HEK293 (cell line): ENCODE measurements around the gene PRC1.

Source experiments
- CTCF ChIA-PET: fragments of 350-600 bp; formaldehyde crosslinking; extraction: SDS; loops from one replicate; lab custom pipeline; 2021; ENCODE audit warnings: antibody characterized with exemption; lab: Yijun Ruan, JAX
- POLR2A ChIA-PET: fragments of 300-600 bp; formaldehyde crosslinking; extraction: SDS; loops from one replicate; lab custom pipeline; 2020; ENCODE audit warnings: antibody characterized with exemption, inconsistent platforms; lab: Yijun Ruan, JAX
- H3K27ac ChIP-seq: fragments of 200-500 bp; sonication (Bioruptor generic); 2 replicates; pipeline ENCODE4 v1.5.1; 2014; ENCODE audit warnings: low read depth, low read length, control low read depth, inconsistent platforms; ENCODE audit errors: extremely low read depth
- H3K36me3 ChIP-seq, 2 experiments: fragments of 200-500 bp in 1 of 2; sonication (Bioruptor generic) in 1 of 2; 1 replicate in 1 of 2; 2 replicates in 1 of 2; pipeline ENCODE4 v1.5.1; 2014 to 2017; ENCODE audit warnings: inconsistent platforms in 2 of 2, low read length in 2 of 2; ENCODE audit not compliant: control insufficient read depth in 2 of 2, insufficient read depth in 1 of 2
- H3K4me1 ChIP-seq: fragments of 200-500 bp; sonication (Bioruptor generic); 2 replicates; pipeline ENCODE4 v1.5.1; 2014; ENCODE audit warnings: mild to moderate bottlenecking, low read length, inconsistent platforms; ENCODE audit not compliant: control insufficient read depth, insufficient read depth
- H3K4me3 ChIP-seq: 2 replicates; pipeline ENCODE4 v1.5.1; 2011; ENCODE audit warnings: low read depth, mild to moderate bottlenecking, control low read depth, low read length, moderate library complexity
- H3K9me3 ChIP-seq: fragments of 200-500 bp; sonication (Bioruptor generic); 2 replicates; pipeline ENCODE4 v1.5.1; 2014; ENCODE audit warnings: low read depth, low read length, inconsistent platforms; ENCODE audit not compliant: control insufficient read depth, insufficient read depth
- GFI1B ChIP-seq: fragments of 450-650 bp; formaldehyde crosslinking; IDR thresholded peaks from 2 replicates; pipeline ENCODE4 v1.5.1; 2016; ENCODE audit warnings: missing biosample characterization, missing genetic modification characterization
- REPIN1 ChIP-seq: fragments of 450-650 bp; formaldehyde crosslinking; IDR thresholded peaks from 2 replicates; pipeline ENCODE4 v1.5.1; 2017; ENCODE audit warnings: missing biosample characterization, missing genetic modification characterization, low read depth
- SCRT2 ChIP-seq: fragments of 450-650 bp; formaldehyde crosslinking; IDR thresholded peaks from 2 replicates; pipeline ENCODE4 v1.5.1; 2016; ENCODE audit warnings: missing biosample characterization, missing genetic modification characterization
- YY2 ChIP-seq: fragments of 450-650 bp; formaldehyde crosslinking; IDR thresholded peaks from 2 replicates; pipeline ENCODE4 v1.5.1; 2016; ENCODE audit warnings: missing biosample characterization, missing genetic modification characterization
- ZBTB6 ChIP-seq: fragments of 450-650 bp; formaldehyde crosslinking; IDR thresholded peaks from 2 replicates; pipeline ENCODE4 v1.5.1; 2017; ENCODE audit warnings: missing biosample characterization, missing genetic modification characterization
- ZFP41 ChIP-seq: fragments of 450-650 bp; formaldehyde crosslinking; IDR thresholded peaks from 2 replicates; pipeline ENCODE4 v1.5.1; 2016; ENCODE audit warnings: missing biosample characterization, missing genetic modification characterization, borderline replicate concordance
- ZNF16 ChIP-seq: fragments of 450-650 bp; formaldehyde crosslinking; IDR thresholded peaks from 2 replicates; pipeline ENCODE4 v1.5.1; 2016; ENCODE audit warnings: low read depth, missing biosample characterization, missing genetic modification characterization
- ZNF24 ChIP-seq: fragments of 450-650 bp; formaldehyde crosslinking; IDR thresholded peaks from 2 replicates; pipeline ENCODE4 v1.5.1; 2016; ENCODE audit warnings: missing biosample characterization, missing genetic modification characterization
- ZNF501 ChIP-seq: fragments of 450-650 bp; formaldehyde crosslinking; IDR thresholded peaks from 2 replicates; pipeline ENCODE4 v1.5.1; 2016; ENCODE audit warnings: missing biosample characterization, missing genetic modification characterization
- ZNF514 ChIP-seq: fragments of 450-650 bp; formaldehyde crosslinking; IDR thresholded peaks from 2 replicates; pipeline ENCODE4 v1.5.1; 2016; ENCODE audit warnings: missing biosample characterization, missing genetic modification characterization
- ZNF544 ChIP-seq: fragments of 450-650 bp; formaldehyde crosslinking; IDR thresholded peaks from 2 replicates; pipeline ENCODE4 v1.5.0; 2017; ENCODE audit warnings: missing biosample characterization, missing genetic modification characterization
- ZNF585B ChIP-seq: fragments of 450-650 bp; formaldehyde crosslinking; IDR thresholded peaks from 2 replicates; pipeline ENCODE4 v1.5.1; 2016; ENCODE audit warnings: missing biosample characterization, missing genetic modification characterization
- ZNF747 ChIP-seq: fragments of 450-650 bp; formaldehyde crosslinking; IDR thresholded peaks from 2 replicates; pipeline ENCODE4 v1.5.1; 2016; ENCODE audit warnings: missing biosample characterization, missing genetic modification characterization
- ZNF776 ChIP-seq: fragments of 450-650 bp; formaldehyde crosslinking; IDR thresholded peaks from 2 replicates; pipeline ENCODE4 v1.5.0; 2017; ENCODE audit warnings: missing biosample characterization, missing genetic modification characterization, borderline replicate concordance
- ZNF792 ChIP-seq: fragments of 450-650 bp; formaldehyde crosslinking; IDR thresholded peaks from 2 replicates; pipeline ENCODE4 v1.5.1; 2016; ENCODE audit warnings: missing biosample characterization, missing genetic modification characterization
- ZNF830 ChIP-seq: fragments of 450-650 bp; IDR thresholded peaks from 2 replicates; pipeline ENCODE4 v1.5.0; 2018; ENCODE audit warnings: missing biosample characterization, missing genetic modification characterization, low read depth, mild to moderate bottlenecking, moderate library complexity
- ZXDB ChIP-seq: fragments of 450-650 bp; formaldehyde crosslinking; IDR thresholded peaks from 2 replicates; pipeline ENCODE4 v1.5.1; 2016; ENCODE audit warnings: missing biosample characterization, missing genetic modification characterization
- TF ChIP-seq, protein P1 (sequence below): fragments of 450-650 bp; formaldehyde crosslinking; IDR thresholded peaks from 2 replicates; pipeline ENCODE4 v1.5.1; 2016; ENCODE audit warnings: missing biosample characterization, missing genetic modification characterization
- TF ChIP-seq, protein P2 (sequence below): fragments of 450-650 bp; formaldehyde crosslinking; IDR thresholded peaks from 2 replicates; pipeline ENCODE4 v1.5.1; 2016; ENCODE audit warnings: missing biosample characterization, missing genetic modification characterization, borderline replicate concordance
- TF ChIP-seq, protein P3 (sequence below): sonication (generic); formaldehyde crosslinking; IDR thresholded peaks from 2 replicates; pipeline ENCODE4 v1.8.1; 2022; ENCODE audit warnings: mild to moderate bottlenecking, moderate library complexity, missing genetic modification reagents

Gene PRC1

DNA sequence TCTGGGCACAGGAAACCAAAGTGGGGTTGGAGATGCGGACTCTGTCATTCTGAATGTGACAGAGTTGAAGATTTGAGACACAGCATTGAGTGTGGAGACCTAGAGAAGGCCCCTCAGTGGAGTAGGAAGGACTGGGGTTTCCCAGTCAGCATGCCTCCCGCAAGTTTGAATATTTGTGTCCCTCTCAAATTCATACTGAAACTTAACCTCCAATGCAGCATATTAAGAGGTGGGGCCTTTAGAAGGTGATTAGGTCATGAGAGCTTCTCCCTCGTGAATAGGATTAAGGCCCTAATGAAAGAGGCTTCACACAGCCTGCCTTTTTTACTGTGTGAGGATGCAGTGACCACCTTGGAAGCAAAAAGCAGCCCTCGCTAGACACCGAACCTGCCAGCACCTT, 70.0 kb downstream of the PRC1 start:
- ChIA-PET CTCF (interaction anchor here (0.7 to 6.9 kb wide), 4 partner anchors 9 to 38 kb away, joined by 3 to 82 read pairs (median 4); partner anchors contain the start of genes HDDC3 and UNC45A), POLR2A (interaction anchor here (0.7 to 2.4 kb wide), 3 partner anchors 11 to 1151 kb away, joined by 3 to 10 read pairs (median 5); partner anchors contain the start of genes MAN2A2 and UNC45A)
- Histone ChIP-seq H3K4me1 (no peaks in the 10 kb centered on the region), H3K36me3 (peaks cover 18 to 25% of the 10 kb centered on the region in 2 experiments), H3K4me3 (no peak overlapping the region), H3K27ac (no peak overlapping the region), H3K9me3 (no peaks in the 10 kb centered on the region)
- TF ChIP-seq ZNF776 (tag by site-specific recombination) (no peak), ZNF544 (no peak), GFI1B (tag by site-specific recombination) (no peak), ZXDB (tag by site-specific recombination) (no peak), SCRT2 (tag by site-specific recombination) (no peak), ZNF514 (tag by site-specific recombination) (no peak), ZNF16 (tag by site-specific recombination) (no peak), ZNF830 (tag by site-specific recombination) (no peak), ZNF792 (tag by site-specific recombination) (no peak), YY2 (tag by site-specific recombination) (no peak), ZNF585B (tag by site-specific recombination) (no peak), REPIN1 (no peak), ZFP41 (no peak), ZBTB6 (tag by site-specific recombination) (no peak), ZNF747 (tag by site-specific recombination) (no peak), ZNF24 (tag by site-specific recombination) (no peak), ZNF501 (tag by site-specific recombination) (no peak)
- TF ChIP-seq, protein P1, sequence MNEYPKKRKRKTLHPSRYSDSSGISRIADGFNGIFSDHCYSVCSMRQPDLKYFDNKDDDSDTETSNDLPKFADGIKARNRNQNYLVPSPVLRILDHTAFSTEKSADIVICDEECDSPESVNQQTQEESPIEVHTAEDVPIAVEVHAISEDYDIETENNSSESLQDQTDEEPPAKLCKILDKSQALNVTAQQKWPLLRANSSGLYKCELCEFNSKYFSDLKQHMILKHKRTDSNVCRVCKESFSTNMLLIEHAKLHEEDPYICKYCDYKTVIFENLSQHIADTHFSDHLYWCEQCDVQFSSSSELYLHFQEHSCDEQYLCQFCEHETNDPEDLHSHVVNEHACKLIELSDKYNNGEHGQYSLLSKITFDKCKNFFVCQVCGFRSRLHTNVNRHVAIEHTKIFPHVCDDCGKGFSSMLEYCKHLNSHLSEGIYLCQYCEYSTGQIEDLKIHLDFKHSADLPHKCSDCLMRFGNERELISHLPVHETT (tag by site-specific recombination) = no peak
- TF ChIP-seq, protein P2, sequence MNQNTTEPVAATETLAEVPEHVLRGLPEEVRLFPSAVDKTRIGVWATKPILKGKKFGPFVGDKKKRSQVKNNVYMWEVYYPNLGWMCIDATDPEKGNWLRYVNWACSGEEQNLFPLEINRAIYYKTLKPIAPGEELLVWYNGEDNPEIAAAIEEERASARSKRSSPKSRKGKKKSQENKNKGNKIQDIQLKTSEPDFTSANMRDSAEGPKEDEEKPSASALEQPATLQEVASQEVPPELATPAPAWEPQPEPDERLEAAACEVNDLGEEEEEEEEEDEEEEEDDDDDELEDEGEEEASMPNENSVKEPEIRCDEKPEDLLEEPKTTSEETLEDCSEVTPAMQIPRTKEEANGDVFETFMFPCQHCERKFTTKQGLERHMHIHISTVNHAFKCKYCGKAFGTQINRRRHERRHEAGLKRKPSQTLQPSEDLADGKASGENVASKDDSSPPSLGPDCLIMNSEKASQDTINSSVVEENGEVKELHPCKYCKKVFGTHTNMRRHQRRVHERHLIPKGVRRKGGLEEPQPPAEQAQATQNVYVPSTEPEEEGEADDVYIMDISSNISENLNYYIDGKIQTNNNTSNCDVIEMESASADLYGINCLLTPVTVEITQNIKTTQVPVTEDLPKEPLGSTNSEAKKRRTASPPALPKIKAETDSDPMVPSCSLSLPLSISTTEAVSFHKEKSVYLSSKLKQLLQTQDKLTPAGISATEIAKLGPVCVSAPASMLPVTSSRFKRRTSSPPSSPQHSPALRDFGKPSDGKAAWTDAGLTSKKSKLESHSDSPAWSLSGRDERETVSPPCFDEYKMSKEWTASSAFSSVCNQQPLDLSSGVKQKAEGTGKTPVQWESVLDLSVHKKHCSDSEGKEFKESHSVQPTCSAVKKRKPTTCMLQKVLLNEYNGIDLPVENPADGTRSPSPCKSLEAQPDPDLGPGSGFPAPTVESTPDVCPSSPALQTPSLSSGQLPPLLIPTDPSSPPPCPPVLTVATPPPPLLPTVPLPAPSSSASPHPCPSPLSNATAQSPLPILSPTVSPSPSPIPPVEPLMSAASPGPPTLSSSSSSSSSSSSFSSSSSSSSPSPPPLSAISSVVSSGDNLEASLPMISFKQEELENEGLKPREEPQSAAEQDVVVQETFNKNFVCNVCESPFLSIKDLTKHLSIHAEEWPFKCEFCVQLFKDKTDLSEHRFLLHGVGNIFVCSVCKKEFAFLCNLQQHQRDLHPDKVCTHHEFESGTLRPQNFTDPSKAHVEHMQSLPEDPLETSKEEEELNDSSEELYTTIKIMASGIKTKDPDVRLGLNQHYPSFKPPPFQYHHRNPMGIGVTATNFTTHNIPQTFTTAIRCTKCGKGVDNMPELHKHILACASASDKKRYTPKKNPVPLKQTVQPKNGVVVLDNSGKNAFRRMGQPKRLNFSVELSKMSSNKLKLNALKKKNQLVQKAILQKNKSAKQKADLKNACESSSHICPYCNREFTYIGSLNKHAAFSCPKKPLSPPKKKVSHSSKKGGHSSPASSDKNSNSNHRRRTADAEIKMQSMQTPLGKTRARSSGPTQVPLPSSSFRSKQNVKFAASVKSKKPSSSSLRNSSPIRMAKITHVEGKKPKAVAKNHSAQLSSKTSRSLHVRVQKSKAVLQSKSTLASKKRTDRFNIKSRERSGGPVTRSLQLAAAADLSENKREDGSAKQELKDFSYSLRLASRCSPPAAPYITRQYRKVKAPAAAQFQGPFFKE (tag by site-specific recombination) = no peak
- TF ChIP-seq, protein P3, sequence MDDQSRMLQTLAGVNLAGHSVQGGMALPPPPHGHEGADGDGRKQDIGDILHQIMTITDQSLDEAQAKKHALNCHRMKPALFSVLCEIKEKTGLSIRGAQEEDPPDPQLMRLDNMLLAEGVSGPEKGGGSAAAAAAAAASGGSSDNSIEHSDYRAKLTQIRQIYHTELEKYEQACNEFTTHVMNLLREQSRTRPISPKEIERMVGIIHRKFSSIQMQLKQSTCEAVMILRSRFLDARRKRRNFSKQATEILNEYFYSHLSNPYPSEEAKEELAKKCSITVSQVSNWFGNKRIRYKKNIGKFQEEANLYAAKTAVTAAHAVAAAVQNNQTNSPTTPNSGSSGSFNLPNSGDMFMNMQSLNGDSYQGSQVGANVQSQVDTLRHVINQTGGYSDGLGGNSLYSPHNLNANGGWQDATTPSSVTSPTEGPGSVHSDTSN (CRISPR knock-in tag) = no peak
